Rectal smooth muscle tissue (tissue), 1 donor: ENCODE results near the gene RAB35.

Experiments used
- H3K27ac ChIP-seq: one replicate; pipeline ENCODE4 v1.7.0; 2013; ENCODE audit warnings: low read depth, low read length, inconsistent platforms
- H3K27me3 ChIP-seq: one replicate; pipeline ENCODE4 v1.7.0; 2013; ENCODE audit warnings: low read length; ENCODE audit not compliant: control insufficient read depth, insufficient read depth
- H3K36me3 ChIP-seq: one replicate; pipeline ENCODE4 v1.7.0; 2013; ENCODE audit warnings: low read length; ENCODE audit not compliant: control insufficient read depth, insufficient read depth
- H3K4me1 ChIP-seq: one replicate; pipeline ENCODE4 v1.7.0; 2013; ENCODE audit warnings: low read length; ENCODE audit not compliant: control insufficient read depth, insufficient read depth
- H3K4me3 ChIP-seq: one replicate; pipeline ENCODE4 v1.7.0; 2013; ENCODE audit warnings: low read length
- H3K9ac ChIP-seq: one replicate; pipeline ENCODE4 v1.7.0; 2013; ENCODE audit warnings: low read length

The RAB35 gene

GRCh38 chr12:120098756-120099470 is 17.6 kb downstream of the RAB35 start:
- Histone ChIP-seq H3K4me3 (no peak overlapping the region), H3K9ac (no peak overlapping the region), H3K36me3 (peaks cover 47% of the 10 kb centered on the region), H3K4me1 (peaks cover 10% of the 10 kb centered on the region), H3K27ac (no peak overlapping the region), H3K27me3 (no peaks in the 10 kb centered on the region)

GRCh38 chr12:120096671-120097202 is 19.8 kb downstream of the RAB35 start:
- peaks cover 36% of the 10 kb centered on the region for H3K36me3 ChIP-seq
- H3K4me3 ChIP-seq = no peak overlapping the region
- H3K27ac ChIP-seq = no peak overlapping the region

GRCh38 chr12:120095736-120096135 is 20.8 kb downstream of the RAB35 start:
- H3K9ac ChIP-seq = no peak overlapping the region
- H3K27me3 ChIP-seq = no peaks in the 10 kb centered on the region
- H3K4me1 ChIP-seq = peaks cover 5% of the 10 kb centered on the region
- H3K27ac ChIP-seq = no peak overlapping the region
- H3K36me3 ChIP-seq = peaks cover 36% of the 10 kb centered on the region
- no peak overlapping the region for H3K4me3 ChIP-seq

More at GRCh38 chr12:120096671-120097202, 19.8 kb downstream of the RAB35 start:
- H3K4me1 ChIP-seq = peaks cover 10% of the 10 kb centered on the region
- no peak overlapping the region for H3K9ac ChIP-seq
- no peaks in the 10 kb centered on the region for H3K27me3 ChIP-seq

GRCh38 chr12:120095331-120095730 is 21.2 kb downstream of the RAB35 start:
- H3K9ac ChIP-seq = no peak overlapping the region
- no peak overlapping the region for H3K4me3 ChIP-seq

GRCh38 chr12:120094485-120094884 is 22.1 kb downstream of the RAB35 start:
- H3K4me1 ChIP-seq = no peaks in the 10 kb centered on the region
- H3K4me3 ChIP-seq = no peak overlapping the region
- no peak overlapping the region for H3K9ac ChIP-seq
- H3K36me3 ChIP-seq = peaks cover 24% of the 10 kb centered on the region
- no peaks in the 10 kb centered on the region for H3K27me3 ChIP-seq
- peak overlapping the region; percentile 37 for H3K27ac ChIP-seq

More at GRCh38 chr12:120095331-120095730, 21.2 kb downstream of the RAB35 start:
- no peaks in the 10 kb centered on the region for H3K27me3 ChIP-seq
- H3K4me1 ChIP-seq = peaks cover 2% of the 10 kb centered on the region
- no peak overlapping the region for H3K27ac ChIP-seq
- peaks cover 32% of the 10 kb centered on the region for H3K36me3 ChIP-seq

GRCh38 chr12:120093592-120094355 is 22.8 kb downstream of the RAB35 start:
- H3K4me3 ChIP-seq = no peak overlapping the region
- H3K4me1 ChIP-seq = no peaks in the 10 kb centered on the region
- H3K27me3 ChIP-seq = no peaks in the 10 kb centered on the region
- no peak overlapping the region for H3K9ac ChIP-seq
- no peak overlapping the region for H3K27ac ChIP-seq
- H3K36me3 ChIP-seq = peaks cover 22% of the 10 kb centered on the region

GRCh38 chr12:120093336-120093591 is 23.3 kb downstream of the RAB35 start:
- Histone ChIP-seq H3K36me3 (peaks cover 21% of the 10 kb centered on the region), H3K27ac (no peak overlapping the region), H3K4me1 (no peaks in the 10 kb centered on the region), H3K4me3 (no peak overlapping the region), H3K27me3 (no peaks in the 10 kb centered on the region), H3K9ac (no peak overlapping the region)

GRCh38 chr12:120092551-120093335 is 23.8 kb downstream of the RAB35 start:
- Histone ChIP-seq H3K9ac (no peak overlapping the region), H3K36me3 (peaks cover 18% of the 10 kb centered on the region), H3K4me3 (no peak overlapping the region), H3K27me3 (no peaks in the 10 kb centered on the region), H3K27ac (no peak overlapping the region), H3K4me1 (no peaks in the 10 kb centered on the region)

GRCh38 chr12:120091371-120092090 is 25.0 kb downstream of the RAB35 start:
- H3K36me3 ChIP-seq = peaks cover 9% of the 10 kb centered on the region
- no peaks in the 10 kb centered on the region for H3K27me3 ChIP-seq
- H3K27ac ChIP-seq = no peak overlapping the region
- H3K4me1 ChIP-seq = no peaks in the 10 kb centered on the region
- no peak overlapping the region for H3K9ac ChIP-seq
- no peak overlapping the region for H3K4me3 ChIP-seq

- Histone ChIP-seq H3K4me3 (no peak overlapping the region), H3K27me3 (no peaks in the 10 kb centered on the region), H3K27ac (no peak overlapping the region), H3K36me3 (peaks cover 2% of the 10 kb centered on the region), H3K4me1 (no peaks in the 10 kb centered on the region), H3K9ac (no peak overlapping the region)
Observed at GRCh38 chr12:120090626-120091295, 25.8 kb downstream of the RAB35 start.

GRCh38 chr12:120090206-120090605 is 26.3 kb downstream of the RAB35 start:
- no peak overlapping the region for H3K27ac ChIP-seq
- no peaks in the 10 kb centered on the region for H3K27me3 ChIP-seq
- H3K4me3 ChIP-seq = no peak overlapping the region
- H3K9ac ChIP-seq = no peak overlapping the region
- no peaks in the 10 kb centered on the region for H3K4me1 ChIP-seq
- H3K36me3 ChIP-seq = peaks cover 2% of the 10 kb centered on the region
